Peyer's patch (tissue), 4 donors: ENCODE data around the gene IQCM. TPM values are rescaled to one million over a fixed set of nuclear protein-coding genes. Genes with fewer than 3 reads are reported as not detected.

Experiments
- DNase-seq, 3 donors: peaks; one replicate each; pipeline ENCODE4 v3.0.0-alpha.2; 2017 to 2019
- H3K27ac ChIP-seq, 4 donors: fragments of 200-600 bp; sonication (generic); one replicate each; pipeline ENCODE4 v1.5.1; 2016 to 2019
- H3K27me3 ChIP-seq, 2 donors: fragments of 200-600 bp; sonication (generic); one replicate each; pipeline ENCODE4 v1.5.1; 2019
- H3K36me3 ChIP-seq, 3 donors: fragments of 200-600 bp; sonication (generic); one replicate each; pipeline ENCODE4 v1.5.1; 2016 to 2019
- H3K4me1 ChIP-seq, 4 donors: fragments of 200-600 bp; sonication (generic); one replicate each; pipeline ENCODE4 v1.5.1; 2016 to 2019
- H3K4me3 ChIP-seq, 4 donors: fragments of 200-600 bp; sonication (generic); 1 replicate in 3 of 4; 2 replicates in 1 of 4; pipeline ENCODE4 v1.5.1; 2016 to 2019; ENCODE audit warnings: mild to moderate bottlenecking in 1 of 4
- H3K9me3 ChIP-seq, 4 donors: fragments of 200-600 bp; sonication (generic); one replicate each; pipeline ENCODE4 v1.5.1; 2016 to 2019; ENCODE audit warnings: mild to moderate bottlenecking in 1 of 4
- CTCF ChIP-seq, 6 experiments: fragments of 450-650 bp in 4 of 6; fragments of 200-600 bp in 2 of 6; sonication (generic) in 1 of 6; IDR thresholded peaks; one replicate each; pipeline ENCODE4 v1.5.1; 2017 to 2019; ENCODE audit warnings: antibody characterized with exemption in 6 of 6, mild to moderate bottlenecking in 3 of 6, moderate library complexity in 1 of 6
- POLR2A ChIP-seq, 2 donors: fragments of 450-650 bp; IDR thresholded peaks; one replicate each; pipeline ENCODE4 v1.5.1; 2017; ENCODE audit warnings: antibody characterized with exemption in 2 of 2, mild to moderate bottlenecking in 2 of 2, moderate library complexity in 2 of 2
- total RNA-seq, 4 donors: library from RNA; depleted of rRNA; stranded (reverse); fragments of >200 nt; gene quantifications; one replicate each; pipeline ENCODE4 v1.1.0, GENCODE V29; 2016

Gene IQCM
- total RNA-seq, 4 donors from 2014 or later, result not detected

GRCh38 chr4:149702414-149703293 is 113.0 kb downstream of the IQCM start:
- no peaks in the 10 kb centered on the region for H3K36me3 ChIP-seq
- H3K9me3 ChIP-seq, result no peaks in the 10 kb centered on the region
- no peaks in the 10 kb centered on the region for H3K27me3 ChIP-seq
- no peak overlapping the region for H3K4me3 ChIP-seq
- no peak for DNase-seq
- TF ChIP-seq POLR2A (IDR thresholded peaks at IDR 0.05), result no peak
- TF ChIP-seq CTCF (IDR thresholded peaks at IDR 0.05), result no peak
- H3K27ac ChIP-seq, result no peak overlapping the region
- H3K4me1 ChIP-seq, result no peaks in the 10 kb centered on the region

- H3K4me1 ChIP-seq, result no peaks in the 10 kb centered on the region
- no peak for DNase-seq
- H3K4me3 ChIP-seq, result no peak overlapping the region
- H3K9me3 ChIP-seq, result no peaks in the 10 kb centered on the region
- TF ChIP-seq CTCF (IDR thresholded peaks at IDR 0.05), result no peak
- no peak for TF ChIP-seq POLR2A (IDR thresholded peaks at IDR 0.05)
- no peaks in the 10 kb centered on the region for H3K36me3 ChIP-seq
- H3K27me3 ChIP-seq, result no peaks in the 10 kb centered on the region
- H3K27ac ChIP-seq, result peak overlapping the region in 1 of 4 donors; percentile 21
Observed at GRCh38 chr4:149701435-149702156, 114.0 kb downstream of the IQCM start.

DNA sequence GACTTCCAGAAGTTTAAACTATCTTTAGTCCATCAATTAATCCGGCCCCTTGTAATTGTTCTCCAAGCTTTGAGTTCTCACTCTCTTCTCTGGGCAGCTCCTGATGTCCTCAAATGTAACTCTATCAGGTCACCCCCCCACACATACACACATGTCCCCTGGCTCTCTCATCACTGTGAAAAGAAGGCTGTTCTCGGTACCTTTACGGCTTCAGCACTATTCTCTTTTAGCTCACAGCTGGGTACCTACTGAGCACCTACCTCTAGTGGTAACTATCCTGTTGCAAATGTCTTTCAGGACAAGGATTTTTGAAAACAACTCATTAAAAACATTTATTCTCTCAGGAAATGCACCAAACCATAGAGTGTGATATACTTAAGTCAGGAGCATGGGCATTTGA is 115.4 kb downstream of the IQCM start:
- Histone ChIP-seq H3K27me3 (no peaks in the 10 kb centered on the region), H3K4me1 (no peaks in the 10 kb centered on the region), H3K36me3 (no peaks in the 10 kb centered on the region), H3K4me3 (no peak overlapping the region), H3K27ac (no peak overlapping the region), H3K9me3 (no peaks in the 10 kb centered on the region)
- TF ChIP-seq CTCF (IDR thresholded peaks at IDR 0.05) (no peak), POLR2A (IDR thresholded peaks at IDR 0.05) (no peak)
- no peak for DNase-seq

GRCh38 chr4:149699642-149700041 is 116.0 kb downstream of the IQCM start:
- DNase-seq, result no peak
- TF ChIP-seq CTCF (IDR thresholded peaks at IDR 0.05), result no peak
- no peak for TF ChIP-seq POLR2A (IDR thresholded peaks at IDR 0.05)
- Histone ChIP-seq H3K9me3 (no peaks in the 10 kb centered on the region), H3K36me3 (no peaks in the 10 kb centered on the region), H3K4me3 (no peak overlapping the region), H3K27ac (no peak overlapping the region), H3K4me1 (no peaks in the 10 kb centered on the region), H3K27me3 (no peaks in the 10 kb centered on the region)

DNA sequence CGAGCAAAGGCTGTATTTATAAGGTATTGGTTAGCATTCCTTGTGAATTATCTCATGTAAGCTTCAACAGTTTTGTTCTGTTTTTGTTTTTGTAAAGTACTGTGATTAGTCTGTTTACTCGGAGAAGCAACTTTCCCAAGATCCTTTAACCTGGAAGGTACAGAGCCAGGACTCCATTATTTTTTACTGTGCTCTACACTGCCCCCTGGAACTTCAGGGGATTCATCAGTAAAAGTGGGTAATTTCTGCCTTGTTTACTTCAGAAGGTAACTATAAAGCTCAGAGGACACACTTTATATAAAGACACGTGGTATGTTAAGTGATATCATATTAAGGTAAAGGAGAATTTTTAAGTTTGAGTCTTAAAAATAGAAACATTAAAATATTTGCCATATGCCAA is 124.9 kb downstream of the IQCM start:
- no peak overlapping the region for H3K27ac ChIP-seq
- H3K9me3 ChIP-seq, result no peaks in the 10 kb centered on the region
- no peaks in the 10 kb centered on the region for H3K4me1 ChIP-seq
- no peak overlapping the region for H3K4me3 ChIP-seq
- no peak for DNase-seq
- TF ChIP-seq CTCF (IDR thresholded peaks at IDR 0.05) (no peak), POLR2A (IDR thresholded peaks at IDR 0.05) (no peak)
- H3K27me3 ChIP-seq, result no peaks in the 10 kb centered on the region
- no peaks in the 10 kb centered on the region for H3K36me3 ChIP-seq
